Measurements from ENCODE around the gene CRACDL.

CRACDL gene

DNA sequence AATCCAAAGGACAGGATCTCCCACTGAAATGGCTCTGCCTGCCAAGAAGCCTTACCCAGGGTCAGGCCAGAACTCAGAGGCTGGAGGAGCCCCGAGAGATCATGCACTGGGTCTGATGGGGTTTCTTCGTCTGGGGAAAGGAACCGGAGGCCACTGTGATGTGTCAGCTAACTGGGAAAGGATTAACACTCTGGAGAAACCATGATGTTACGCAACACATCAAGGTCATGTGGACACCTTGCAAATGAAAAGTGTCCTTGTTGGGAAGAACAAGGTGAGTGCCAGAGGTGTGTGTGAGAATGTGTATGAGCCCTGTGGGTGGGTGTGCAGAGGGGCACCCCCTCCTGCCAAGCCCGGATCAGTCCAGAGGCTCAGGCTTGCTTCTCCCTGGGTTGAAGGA is 86.9 kb downstream of the CRACDL start:
- no peak for DNase-seq

DNA sequence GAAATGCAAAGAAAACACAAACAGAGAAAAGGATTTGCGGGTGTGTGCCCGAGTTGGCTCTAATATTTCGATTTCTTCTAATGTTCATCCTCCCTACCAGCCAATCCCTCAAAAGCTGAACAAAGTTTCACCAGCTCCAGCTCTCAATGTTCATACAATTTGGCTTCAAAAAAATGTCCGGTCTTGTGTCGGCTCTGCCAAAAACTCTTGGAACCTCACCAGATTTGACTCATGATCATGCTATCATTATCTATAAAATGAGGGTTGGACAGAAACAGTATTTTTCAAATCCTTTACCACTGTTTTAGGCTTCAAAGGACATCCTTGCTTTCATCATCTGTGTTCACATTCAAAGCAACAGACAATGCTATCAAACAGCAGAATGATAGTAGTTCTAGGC is 88.2 kb downstream of the CRACDL start:
- DNase-seq, result no peak

DNA sequence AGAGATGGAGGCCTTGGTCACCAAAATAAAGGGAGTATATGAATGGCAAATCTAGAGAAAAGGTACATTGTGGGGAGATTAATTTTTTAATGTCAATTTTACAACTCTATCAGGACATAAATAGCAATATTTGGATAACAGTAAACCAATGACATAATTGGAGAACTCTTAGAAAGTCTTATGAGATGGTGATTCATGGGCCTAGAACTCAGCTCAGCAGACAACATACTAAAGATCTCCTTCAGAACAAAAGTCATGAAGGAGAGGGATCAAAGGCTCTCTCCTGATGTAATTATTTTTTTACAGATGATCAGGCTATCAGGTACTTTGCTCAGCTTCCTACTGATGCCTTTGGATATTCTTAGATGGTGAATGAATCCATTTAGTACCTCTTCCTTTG is 90.0 kb downstream of the CRACDL start:
- DNase-seq, result no peak

DNA sequence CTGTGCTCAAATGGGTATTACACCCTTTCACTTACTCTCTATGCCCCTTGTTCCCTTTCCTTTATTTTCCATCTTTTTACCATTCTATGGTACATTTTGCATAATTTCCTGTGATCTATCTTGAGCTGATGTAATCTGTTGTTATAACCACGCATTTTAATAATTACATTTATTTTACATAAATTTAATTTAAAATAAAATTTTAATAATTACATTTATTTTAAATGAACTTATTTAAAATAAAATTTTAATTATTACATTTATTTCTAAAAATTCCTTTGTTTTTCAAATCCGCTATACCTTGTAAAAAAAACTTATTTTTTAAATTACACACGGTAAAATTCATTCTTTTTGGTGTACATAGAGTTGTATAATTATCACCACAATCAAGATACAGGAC is 93.9 kb downstream of the CRACDL start:
- DNase-seq, result no peak

DNA sequence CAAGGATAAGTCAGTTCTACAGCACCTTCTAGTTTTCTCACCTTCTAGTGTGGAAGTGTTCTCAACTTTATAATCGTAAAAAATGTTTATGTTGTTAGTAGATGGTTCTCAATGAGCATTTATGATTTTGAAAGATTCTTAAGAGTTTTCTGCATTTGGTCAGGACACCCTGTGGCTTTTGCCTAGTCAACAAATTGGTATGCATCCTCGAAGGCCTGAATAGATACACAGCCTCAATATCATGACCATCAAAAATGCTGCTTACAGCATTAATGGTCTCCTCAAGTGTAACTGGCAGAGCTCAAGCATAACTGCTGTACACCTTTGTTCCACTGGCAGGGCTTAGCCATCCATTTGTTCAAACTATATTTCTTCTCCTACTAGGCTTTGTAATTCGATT is 96.7 kb downstream of the CRACDL start:
- DNase-seq, result no peak

DNA sequence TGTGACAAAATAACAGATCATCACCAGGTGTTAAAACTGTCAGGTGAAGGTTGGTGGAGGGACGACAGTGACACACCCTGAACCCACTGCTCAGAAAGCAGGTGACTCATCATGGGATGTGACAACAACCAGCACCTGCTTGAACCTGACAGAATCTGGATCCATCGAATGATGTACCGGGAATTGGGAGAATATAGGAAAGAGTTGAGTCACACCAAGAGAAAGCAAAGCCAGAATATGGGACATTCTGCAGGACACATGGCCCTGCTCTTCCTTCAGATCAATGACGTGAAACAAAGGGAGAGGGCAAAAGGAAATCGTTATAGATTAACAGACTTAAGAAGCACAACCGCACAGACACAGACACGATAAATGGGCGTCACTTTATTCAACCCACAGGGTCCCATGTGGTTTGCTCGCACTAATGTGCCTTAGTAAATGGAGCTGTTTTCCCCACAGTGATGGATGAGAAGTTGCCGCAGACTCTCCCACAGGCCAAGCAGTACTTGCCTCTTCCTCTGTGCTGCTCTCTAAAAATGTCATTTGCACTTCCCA is 100.1 kb downstream of the CRACDL start:
- DNase-seq, result no peak

DNA sequence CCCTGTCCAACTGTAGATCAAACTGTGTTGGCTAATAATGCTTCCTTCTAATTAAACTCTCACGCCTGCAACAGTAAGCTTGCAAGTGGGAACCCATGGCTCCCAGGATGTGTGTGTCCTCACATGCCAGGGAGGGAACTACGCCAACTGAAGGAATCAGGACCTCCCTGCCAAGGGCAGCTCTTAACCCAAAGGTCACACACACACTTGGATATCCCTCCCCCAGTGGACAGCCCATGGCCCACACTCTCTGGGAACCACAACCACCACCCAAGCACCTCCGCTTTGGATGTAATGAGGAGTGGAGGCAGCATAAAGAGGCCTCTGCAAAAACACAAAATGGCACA is 102.1 kb downstream of the CRACDL start:
- no peak for DNase-seq

DNA sequence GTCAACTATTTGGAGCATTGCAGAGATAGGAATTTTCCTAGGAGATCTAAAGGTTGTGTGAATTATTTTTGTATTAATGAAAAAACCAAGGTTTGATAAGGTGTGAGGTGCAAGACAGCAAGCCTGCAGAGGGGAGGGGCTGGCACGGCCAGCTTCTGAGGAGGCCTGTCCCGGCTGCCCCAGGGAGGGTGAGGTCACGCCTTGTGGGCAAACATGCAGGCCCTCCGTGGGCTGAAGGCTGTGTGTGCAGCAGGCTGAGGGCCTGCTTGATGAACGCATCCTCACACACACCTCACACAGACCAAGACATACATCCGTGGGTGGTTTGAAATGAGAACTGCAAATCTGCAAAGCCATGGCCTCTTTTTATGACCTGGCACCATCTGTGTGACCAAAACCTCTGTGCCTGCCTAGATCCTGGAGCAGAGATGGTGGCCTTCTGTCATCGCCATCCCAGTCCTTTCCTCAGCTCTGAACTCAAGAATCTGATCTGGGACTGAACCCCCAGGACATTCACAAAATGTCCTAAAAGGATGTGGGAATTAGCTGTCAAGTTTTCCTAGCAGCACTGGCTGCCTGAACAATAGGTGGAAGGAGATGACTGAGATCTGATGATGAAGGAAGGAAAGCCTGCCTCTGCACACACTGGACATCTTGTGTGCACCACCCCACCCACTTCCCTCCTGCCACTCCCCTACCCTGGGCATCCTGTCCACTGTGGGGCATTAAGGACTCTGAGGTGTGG is 102.7 kb downstream of the CRACDL start:
- no peak for DNase-seq

DNA sequence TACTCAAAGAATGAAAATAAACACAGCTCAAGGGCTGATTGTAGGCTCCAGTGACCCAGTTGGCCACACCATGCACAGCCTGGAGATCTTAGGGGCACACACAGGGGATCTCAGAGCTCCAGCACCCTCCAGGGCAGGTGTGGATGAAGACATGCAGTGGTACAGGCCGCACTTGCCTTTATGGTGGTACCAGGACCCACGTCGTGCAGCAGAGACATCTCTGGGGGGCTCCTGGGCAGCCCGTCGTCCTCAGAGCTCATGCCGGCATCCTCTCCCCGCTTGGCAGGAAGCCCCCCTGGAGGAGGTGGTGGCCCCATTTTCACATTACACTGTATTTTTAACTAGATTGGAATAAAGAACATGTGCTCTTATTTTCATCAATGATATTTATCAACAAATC is 103.9 kb downstream of the CRACDL start:
- DNase-seq, result no peak

DNA sequence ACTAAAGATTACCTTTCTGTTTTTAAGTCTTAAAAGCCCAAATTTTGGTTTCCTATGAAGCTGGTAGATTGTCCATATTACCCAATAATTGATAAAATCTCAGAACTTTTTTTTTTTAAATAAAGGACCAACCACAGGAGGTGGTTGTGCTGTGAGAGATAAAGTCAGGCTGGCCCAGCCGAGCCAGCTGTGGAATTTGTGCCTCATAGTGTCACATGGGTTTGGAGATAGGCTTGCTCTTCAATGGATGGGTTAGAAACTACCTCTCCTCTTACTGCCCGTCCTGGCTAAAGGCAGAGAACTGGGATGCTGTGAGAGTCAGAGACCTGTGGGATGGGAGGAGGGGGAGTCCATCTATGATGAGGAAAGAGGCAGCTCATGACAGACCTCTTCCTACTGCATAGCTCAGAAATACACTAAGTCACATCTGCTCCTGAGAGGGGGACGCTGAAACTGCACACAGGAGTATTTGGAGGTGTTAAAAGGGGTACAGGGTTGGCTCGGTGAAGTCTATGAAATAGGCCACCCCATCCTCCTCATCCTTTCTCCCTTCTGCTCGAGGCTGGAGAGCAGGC is 105.4 kb downstream of the CRACDL start:
- DNase-seq, result no peak

DNA sequence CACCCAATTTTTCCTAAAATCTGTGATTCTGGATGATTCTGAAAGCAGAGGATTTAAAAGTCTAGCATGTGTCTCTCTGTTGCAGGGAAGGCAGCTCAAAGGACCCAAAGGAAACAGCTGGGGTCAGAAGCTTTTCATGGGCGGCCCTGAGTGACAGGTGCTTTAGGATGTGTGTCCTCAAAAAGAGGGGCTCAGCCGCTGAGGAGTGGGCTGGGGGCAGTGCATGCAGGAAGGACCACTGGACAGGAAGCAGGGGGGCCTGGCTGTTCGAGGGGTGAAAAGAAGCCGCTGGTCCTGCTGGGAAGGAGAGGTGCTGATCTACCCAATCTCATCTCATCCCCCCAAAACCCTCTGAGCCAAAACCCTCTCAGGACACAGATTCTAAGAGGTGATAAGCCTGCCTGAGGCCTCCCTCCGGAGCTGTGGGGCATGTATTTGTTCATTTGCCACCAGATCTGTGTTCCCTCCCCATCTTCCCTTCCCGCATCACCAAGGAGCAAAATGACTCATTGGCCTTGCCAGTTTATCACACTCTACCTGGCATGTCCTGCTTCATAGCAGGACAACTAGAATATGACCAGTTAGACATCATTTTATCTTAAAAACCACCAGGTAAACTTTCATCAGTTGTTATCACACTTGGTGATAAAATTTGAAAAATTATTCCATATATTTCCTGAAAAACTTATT is 106.3 kb downstream of the CRACDL start:
- no peak for DNase-seq

DNA sequence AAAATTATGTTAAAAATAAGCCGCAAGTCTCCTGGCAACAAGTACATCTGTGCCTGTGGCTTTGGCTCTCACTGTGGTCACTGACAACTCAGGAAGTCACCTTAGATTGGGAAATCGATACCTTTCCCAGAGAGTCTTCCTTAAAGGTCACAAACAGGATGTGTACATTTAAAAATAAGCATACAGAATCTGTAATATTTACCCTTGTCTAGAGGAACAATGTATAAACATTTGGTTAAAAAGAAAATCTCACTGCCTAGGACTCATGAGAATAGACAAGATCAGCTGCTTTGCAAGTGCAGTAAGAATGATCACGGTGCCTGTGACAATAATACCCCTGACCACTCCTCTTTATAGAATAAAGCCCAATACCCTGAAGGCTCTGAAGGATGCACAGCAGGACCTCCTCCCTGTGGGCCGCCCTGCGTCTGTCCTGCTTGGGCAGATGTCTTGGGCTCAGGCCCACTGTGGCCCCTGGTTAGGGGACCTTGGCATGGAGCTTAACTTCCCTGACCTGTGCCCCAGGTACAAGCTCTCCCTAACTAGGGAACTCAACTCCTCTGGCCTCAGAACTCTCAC is 107.1 kb downstream of the CRACDL start:
- DNase-seq, result no peak

DNA sequence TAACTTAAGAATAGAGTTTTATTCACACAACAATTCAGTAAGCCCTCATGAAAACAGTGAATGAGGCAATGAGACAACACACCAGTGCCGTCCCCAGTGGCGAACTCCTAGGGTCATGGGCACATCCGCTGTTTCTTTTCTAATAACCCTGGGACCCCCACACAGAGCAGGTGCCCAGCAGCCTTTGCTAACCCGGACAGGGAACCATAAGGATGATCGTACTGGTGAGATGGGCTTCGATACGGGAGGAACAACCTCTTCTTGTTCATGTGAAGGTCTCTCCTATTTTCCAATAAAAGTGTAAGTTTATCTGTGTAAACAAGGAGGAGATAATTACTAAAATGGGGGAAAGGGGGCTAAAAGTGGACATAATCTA is 107.7 kb downstream of the CRACDL start:
- DNase-seq, result no peak

DNA sequence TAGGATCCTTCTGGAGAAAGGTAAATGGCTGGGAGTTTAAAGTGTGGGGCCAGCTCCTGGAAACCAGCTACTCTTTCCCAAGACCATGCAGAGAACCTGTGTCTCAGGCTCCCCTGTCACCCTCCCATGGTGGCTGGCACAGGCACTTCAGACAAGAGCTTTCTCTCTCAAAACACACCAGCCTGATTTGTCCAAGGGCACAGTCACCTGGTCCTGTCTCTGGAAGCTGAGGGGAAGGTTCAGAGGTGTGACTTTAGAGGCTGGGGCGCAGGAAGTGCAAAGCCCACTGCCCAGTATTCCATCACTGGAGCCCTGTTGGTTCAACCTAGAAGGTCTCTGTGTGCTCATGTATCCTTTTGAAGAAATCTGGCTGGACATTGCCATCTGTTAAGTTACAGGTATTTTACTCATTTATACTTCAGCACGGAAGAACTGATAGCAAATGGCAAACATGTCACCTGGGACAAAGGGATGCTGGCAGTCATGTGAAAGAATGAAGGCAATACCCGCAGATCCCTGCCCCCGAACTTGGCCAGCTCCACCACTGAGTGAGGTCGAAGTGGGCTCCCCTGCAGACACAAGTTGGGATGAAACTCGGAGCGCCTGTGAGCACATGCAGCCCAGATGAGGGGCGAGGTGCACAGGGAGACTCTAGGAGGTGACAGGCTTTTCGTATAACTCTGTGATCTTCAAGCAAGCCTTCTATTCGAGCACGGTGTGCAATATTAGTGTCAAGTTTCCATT is 108.2 kb downstream of the CRACDL start:
- no peak for DNase-seq

DNA sequence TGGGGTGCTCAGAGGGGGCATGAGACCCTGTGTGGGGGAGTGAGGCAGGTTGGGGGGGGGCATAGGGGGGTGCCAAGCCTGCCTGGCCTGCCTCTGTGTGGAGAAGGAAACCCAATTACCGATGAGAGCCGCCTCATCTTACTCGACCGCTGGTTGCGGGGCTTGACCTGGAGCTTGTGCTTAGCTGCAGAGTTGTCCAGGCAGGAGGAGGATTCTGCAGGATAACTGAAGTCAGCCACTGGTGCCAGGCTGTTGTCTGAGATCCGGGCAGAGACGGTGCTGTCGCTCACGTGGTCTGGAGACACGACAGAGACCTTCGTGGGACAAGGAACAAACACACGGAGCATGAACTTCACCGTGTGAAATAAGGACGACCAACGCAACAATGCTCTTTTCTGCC is 109.2 kb downstream of the CRACDL start:
- no peak for DNase-seq

DNA sequence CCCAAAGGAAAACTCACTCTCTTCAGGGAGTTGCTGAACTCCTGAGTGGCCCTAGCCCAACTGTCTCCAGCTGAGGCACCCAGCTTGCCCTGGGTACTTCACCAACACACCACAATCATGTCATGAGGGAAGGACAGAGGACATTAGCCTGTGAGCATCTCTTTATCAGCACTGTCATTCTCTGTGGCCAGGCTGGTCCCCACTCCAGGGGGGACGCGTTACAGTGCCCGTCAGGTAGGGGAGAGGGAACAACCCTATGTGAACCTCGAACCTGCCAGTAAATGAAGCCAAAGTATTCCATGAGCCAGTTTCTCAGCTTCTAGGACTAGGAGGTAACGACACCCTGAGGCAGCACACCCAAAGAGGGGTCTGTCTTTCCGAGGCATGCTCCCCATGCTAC is 110.2 kb downstream of the CRACDL start:
- no peak for DNase-seq

DNA sequence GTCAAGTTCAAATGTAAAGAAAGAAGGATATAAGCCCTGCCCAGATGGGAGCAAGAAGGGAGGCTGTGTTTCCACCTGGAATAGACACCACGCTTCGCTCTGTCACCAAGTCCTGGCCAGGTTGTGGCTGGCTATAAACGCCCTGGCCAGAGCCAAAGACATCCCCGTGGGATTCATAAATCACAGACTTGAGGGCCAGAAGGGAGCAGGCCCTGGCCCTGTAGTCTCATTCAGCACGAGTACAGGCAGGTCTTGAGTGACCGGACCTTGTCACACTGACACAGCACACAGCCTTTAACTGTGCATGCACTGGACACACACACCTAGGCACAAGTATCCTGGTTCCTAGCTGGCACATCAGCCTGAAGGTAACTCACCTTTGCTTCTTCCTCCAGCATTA is 110.6 kb downstream of the CRACDL start:
- DNase-seq, result no peak

DNA sequence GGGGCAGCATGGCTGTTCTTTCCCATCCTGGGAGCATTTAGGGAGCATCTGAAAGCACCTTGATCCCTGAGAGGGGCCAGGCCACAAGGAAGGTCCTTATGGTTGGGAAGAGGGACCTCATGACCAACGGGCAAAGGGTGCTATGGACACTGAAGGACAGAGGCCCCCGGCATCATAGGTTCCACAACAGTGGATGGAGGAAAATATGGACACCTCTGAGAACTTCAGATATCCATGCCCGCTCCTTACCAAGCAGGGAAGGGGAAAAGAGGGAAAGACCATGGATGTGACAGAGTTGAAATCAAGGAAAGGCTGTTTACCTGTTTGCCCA is 111.0 kb downstream of the CRACDL start:
- DNase-seq, result no peak

DNA sequence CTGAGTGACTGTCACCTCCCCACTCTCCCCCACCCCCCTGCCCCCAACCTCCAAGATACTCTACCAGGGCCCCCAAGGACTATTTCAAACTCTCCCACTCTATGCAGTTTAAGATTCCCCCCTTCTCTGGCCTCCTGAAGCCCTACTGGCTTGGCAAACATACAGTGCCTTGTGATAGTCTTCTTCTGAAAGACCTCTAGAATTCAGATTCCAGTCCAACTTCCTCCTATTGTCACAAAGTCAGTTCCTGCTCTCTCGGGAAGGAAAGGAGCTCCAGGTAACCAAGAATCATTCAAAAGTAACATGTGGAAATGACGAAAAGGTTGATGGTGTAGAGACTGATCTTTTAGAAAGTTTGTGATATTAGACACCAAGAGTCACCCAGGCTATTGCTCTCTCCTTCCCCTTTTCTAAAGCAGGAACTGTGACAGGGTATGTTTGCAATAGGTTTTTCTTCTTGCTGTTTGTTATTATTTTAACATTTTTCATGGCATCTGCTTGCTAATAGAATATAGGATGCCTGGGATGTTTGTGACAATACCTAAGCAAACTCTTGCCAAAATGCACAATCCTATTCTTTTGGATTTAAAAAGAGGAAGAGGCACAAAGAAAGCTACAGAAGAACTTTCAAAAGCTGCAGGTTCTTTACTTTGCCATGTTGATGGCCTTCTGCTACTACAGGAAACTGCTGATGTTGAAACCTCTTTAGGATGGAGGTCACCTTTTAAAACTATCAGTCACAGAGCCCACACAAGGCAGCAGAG is 111.6 kb downstream of the CRACDL start:
- DNase-seq, result no peak

DNA sequence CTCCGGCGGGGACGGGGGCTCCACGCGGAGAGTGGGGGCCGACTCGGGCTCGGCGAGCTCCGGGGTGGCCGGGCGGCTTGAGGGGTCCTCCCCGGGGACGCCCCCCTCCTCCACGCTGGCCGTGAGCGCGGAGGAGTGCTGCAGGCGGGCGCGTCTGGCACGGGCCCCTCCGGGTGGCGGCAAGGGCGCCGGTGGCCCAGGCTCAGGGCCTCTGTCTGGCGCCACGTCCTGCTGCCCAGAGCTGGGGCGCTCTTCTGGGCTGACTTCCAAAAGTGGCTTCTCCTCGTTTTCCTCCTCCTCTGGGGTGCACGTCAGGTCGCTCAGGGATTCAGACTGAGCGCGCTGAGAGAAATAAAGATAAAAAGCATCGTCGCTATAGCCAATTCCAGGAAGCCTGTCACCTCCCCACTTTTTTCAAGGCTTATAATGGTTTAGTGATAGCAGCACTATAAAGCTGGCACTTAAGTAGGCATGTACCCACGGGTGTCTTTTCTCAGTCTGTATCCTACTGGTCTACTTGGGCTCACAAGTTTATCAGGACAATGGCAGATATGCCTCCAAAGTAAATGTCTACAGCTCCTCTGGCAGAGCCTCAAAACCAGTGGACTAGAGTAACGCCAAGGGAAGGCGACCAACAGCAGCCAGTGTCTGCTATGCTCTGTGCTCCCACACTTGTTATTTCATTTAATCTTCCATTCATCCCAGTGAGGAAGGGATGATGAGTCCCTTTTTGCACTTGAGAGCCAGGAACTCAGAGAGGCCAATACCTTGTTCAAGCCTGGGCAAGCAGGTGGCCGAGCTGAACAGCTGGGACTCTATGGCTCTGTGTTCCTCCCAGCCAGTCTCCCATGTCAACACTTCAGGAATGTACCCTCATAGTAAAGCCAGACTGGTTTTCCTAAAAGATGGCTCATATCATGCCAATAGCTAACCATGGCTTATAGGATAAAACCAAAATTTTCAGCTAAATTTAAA is 112.5 kb downstream of the CRACDL start:
- no peak for DNase-seq
